ENCODE results near the gene RRM1. TPM values are rescaled to one million over a fixed set of nuclear protein-coding genes. Genes with fewer than 3 reads are reported as not detected.
"Not testable (repeated sequence)": the region's sequence is repeated elsewhere in the genome, so short reads cannot be mapped to it uniquely, and the experiment has no call there.

RRM1 gene
- total RNA-seq, 1 donor = 158 TPM

- DNase-seq (ENCODE audit: low read depth) = no peak
- TF ChIP-seq, protein P1, sequence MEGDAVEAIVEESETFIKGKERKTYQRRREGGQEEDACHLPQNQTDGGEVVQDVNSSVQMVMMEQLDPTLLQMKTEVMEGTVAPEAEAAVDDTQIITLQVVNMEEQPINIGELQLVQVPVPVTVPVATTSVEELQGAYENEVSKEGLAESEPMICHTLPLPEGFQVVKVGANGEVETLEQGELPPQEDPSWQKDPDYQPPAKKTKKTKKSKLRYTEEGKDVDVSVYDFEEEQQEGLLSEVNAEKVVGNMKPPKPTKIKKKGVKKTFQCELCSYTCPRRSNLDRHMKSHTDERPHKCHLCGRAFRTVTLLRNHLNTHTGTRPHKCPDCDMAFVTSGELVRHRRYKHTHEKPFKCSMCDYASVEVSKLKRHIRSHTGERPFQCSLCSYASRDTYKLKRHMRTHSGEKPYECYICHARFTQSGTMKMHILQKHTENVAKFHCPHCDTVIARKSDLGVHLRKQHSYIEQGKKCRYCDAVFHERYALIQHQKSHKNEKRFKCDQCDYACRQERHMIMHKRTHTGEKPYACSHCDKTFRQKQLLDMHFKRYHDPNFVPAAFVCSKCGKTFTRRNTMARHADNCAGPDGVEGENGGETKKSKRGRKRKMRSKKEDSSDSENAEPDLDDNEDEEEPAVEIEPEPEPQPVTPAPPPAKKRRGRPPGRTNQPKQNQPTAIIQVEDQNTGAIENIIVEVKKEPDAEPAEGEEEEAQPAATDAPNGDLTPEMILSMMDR (IDR thresholded peaks at IDR 0.05; ENCODE audit: insufficient read depth, low read length) = no peak
- H3K4me3 ChIP-seq (ENCODE audit: low read depth, low read length) = no peak overlapping the region
Measured at GRCh38 chr11:4125141-4125540, 30.5 kb downstream of the RRM1 start.

DNA sequence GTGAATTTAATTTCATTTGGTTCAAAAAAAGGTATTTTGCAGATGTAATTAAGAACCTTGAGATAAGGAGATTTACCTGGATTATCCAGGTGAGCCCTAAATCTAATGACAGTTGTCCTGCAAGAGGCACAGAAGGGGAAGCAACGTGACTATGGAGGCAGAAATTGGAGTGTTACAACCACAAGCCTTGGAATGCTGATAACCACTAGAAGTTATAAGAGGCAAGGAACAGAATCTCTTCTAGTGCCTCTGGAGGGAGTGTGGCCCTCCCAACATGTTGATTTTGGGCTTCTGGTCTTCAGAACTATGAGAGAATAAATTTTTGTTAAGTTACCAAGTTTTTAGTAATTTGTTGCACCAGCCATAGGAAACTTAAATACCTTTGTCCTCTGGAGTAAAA, 32.8 kb downstream of the RRM1 start:
- no peak for DNase-seq (ENCODE audit: low read depth)
- TF ChIP-seq, protein P1 (IDR thresholded peaks at IDR 0.05; ENCODE audit: insufficient read depth, low read length) = no peak
- H3K4me3 ChIP-seq (ENCODE audit: low read depth, low read length) = no peak overlapping the region

- not testable (repeated sequence) for H3K4me3 ChIP-seq (ENCODE audit: low read depth, low read length); DNase-seq (ENCODE audit: low read depth)
Measured at GRCh38 chr11:4130219-4130618, 35.6 kb downstream of the RRM1 start.

DNA sequence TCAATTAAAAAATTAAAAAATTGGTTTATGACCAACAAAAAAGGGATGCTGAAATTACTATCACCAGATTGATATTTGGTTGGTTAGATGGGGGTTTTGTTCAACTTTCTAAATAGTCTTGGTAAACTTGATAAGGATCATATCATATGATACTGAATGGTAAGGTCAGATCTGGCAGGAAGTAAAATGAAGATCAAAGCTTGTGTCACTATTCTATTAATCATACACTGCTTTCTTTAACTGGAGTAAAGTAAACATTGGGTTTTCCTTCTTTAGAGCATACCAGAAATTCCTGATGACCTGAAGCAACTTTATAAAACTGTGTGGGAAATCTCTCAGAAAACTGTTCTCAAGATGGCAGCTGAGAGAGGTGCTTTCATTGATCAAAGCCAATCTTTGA, 40.2 kb downstream of the RRM1 start:
- TF ChIP-seq, protein P1 (IDR thresholded peaks at IDR 0.05; ENCODE audit: insufficient read depth, low read length) = no peak
- H3K4me3 ChIP-seq (ENCODE audit: low read depth, low read length) = no peak overlapping the region
- peak; percentile 47 for DNase-seq (ENCODE audit: low read depth)

DNA sequence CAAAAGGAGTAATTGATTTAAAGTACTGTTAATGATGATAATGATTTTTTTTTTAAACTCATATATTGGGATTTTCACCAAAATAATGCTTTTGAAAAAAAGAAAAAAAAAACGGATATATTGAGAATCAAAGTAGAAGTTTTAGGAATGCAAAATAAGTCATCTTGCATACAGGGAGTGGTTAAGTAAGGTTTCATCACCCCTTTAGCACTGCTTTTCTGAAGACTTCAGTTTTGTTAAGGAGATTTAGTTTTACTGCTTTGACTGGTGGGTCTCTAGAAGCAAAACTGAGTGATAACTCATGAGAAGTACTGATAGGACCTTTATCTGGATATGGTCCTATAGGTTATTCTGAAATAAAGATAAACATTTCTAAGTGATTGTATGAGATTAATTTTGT, 43.9 kb downstream of the RRM1 start:
- DNase-seq (ENCODE audit: low read depth) = no peak
- no peak overlapping the region for H3K4me3 ChIP-seq (ENCODE audit: low read depth, low read length)
- TF ChIP-seq, protein P1 (IDR thresholded peaks at IDR 0.05; ENCODE audit: insufficient read depth, low read length) = no peak

DNA sequence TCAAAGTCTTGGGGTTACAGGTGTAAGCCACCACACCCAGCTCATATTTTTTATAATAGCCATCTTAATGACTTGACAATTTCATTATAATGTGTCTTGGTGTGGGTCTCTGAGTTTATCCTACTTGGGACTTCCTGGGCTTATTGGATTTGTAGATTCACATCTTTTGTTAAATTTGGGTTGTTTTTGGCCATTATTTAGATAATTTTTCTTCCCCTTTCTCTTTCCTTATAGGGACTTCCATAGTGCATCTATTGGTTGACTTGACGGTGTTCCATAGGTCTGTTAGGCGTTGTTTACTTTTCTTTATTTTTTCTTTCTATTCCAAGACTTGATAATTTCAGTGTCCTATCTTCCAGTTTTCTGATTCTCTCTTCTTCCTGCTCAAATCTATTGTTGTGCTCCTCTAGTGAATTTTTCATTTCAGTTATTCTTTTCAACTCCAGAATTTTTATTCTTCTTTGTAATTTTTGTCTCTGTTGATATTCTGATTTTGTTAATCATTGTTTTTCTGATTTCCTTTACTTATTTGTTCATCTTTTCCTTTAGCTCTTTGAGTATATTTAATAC, 45.6 kb downstream of the RRM1 start:
- no peak for DNase-seq (ENCODE audit: low read depth)
- TF ChIP-seq, protein P1 (IDR thresholded peaks at IDR 0.05; ENCODE audit: insufficient read depth, low read length) = no peak
- H3K4me3 ChIP-seq (ENCODE audit: low read depth, low read length) = no peak overlapping the region

DNA sequence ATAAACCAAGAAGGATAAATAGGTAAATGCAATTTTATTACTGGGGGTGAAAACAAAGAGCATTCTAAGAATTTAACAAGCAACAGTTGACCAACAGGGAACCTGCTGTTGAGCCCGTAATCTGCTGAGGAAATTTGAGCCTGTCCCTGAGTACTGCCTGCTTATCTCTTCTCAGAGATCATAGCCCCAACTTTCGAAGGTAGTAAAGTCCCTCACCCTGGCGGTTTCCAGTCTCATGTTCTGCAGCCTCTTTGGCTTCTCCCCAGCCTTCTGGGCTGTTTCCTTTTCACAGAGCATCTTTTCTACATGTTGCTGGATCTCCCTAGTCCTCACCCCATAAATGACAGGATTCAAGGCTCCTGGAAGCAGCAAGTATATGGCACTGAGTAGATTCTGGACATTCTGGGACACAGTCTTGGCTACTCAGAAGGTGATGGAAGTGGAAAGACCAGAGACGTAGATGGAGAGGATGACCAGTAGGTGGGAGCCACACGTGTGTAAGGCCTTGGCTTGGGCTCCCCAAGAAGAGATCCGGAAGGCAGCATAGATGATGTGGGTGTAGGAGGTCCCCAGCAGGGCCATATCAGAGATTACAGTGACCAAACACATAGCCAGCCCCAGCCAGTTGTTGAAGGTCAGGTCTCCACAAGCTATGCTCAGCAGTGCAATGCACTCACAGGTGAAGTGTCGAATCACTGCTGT, 51.6 kb downstream of the RRM1 start:
- no peak for DNase-seq (ENCODE audit: low read depth)
- TF ChIP-seq, protein P1 (IDR thresholded peaks at IDR 0.05; ENCODE audit: insufficient read depth, low read length) = no peak

More for the DNA sequence above, 51.6 kb downstream of the RRM1 start:
- no peak overlapping the region for H3K4me3 ChIP-seq (ENCODE audit: low read depth, low read length)
